ENCODE results near the gene ZBTB7C.

Gene ZBTB7C

GRCh38 chr18:48163738-48164115, 245.5 kb downstream of the ZBTB7C start:
- no peak for TF ChIP-seq CTCF (IDR thresholded peaks at IDR 0.05)

GRCh38 chr18:48162956-48163737, 246.0 kb downstream of the ZBTB7C start:
- TF ChIP-seq CTCF (IDR thresholded peaks at IDR 0.05), result no peak

- TF ChIP-seq CTCF (IDR thresholded peaks at IDR 0.05), result no peak
Observed at GRCh38 chr18:48161911-48162698, 247.1 kb downstream of the ZBTB7C start.

DNA sequence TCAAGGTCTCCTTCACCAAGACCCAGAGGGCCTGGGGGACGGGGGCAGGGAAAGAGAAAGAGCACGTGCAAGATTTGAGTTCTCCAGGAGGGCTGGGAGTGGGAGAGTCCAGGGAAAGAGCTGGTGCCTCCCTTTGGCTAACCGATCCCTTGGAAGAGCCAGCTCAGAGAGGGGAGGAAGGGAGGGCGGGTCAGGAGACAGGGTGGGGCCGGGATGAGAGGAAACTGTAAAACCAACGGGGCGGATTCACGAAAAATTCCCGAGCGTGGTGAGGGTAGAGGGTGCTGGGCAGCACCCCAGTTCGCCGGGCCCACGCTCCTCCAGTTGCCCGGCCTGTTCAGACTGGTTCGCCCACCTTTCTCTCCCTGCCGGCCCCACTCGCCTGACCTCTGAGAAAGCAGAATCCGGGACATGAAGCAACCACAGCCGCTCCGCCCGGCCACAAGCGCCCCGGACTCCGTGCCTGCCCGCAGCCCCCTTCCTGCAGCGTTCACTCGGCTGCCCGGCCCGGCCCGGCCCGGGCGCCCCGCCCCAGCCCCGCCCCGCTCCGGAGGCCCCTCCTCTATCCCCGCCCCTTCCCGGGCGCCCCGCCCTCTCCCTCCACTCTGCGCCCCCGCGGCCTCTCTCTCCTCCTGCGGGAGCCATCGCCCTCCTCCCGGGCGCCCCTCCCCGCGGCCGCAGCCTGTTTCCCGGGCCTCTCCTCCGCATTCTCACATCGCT, 247.8 kb downstream of the ZBTB7C start:
- no peak for TF ChIP-seq CTCF (IDR thresholded peaks at IDR 0.05)

DNA sequence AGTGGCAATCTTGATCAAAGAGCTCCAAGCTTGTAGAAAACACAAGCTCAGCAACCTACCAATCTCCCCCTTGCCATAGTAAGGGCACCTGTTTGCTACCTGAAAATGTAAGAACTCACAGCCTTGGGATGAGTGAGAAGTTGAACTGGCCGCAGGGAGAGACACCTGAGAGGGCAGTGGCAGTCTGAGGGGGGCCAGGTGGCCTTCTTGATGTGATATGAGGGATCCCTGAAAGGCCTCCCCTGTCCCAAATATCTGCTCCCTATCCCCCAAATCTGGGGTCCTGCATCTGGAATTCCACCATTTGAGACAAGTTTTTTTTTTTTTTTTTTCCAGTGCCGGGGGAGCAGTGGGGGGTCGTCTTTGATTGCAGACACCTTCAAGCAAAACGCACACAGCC, 248.6 kb downstream of the ZBTB7C start:
- TF ChIP-seq CTCF (IDR thresholded peaks at IDR 0.05), result no peak

- TF ChIP-seq CTCF (IDR thresholded peaks at IDR 0.05), result no peak
Observed at GRCh38 chr18:48159816-48160215, 249.4 kb downstream of the ZBTB7C start.

DNA sequence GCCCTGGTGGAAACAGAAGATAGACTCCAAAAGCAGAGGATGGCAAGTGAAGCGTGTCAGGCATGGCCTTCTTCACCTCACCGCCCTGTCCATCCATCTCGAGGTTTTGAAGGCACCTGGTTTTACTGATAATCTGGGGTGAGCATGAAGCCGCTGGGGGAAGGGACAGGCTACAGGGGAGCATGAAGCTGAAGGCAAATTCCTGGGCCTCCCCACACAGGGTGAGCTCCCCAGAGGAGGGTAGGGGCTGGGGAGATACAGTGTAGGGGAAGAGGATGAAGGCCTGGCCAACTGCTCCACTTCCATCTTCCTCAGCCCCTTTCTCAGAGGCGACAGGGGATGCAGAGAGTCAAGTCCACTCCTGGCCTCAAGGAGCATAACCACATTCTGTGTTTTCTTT, 250.5 kb downstream of the ZBTB7C start:
- TF ChIP-seq CTCF (IDR thresholded peaks at IDR 0.05), result no peak

All from LNCAP (cell line).